Fibroblast of skin of right biceps (primary cell): Measurements from ENCODE around the gene CNRIP1.

Experiments
- DNase-seq: peaks from one replicate; pipeline ENCODE4 v3.0.0-alpha.2; 2013

Gene CNRIP1

GRCh38 chr2:68291314-68291713 lies 28.4 kb downstream of the CNRIP1 start:
- no peak for DNase-seq

- no peak for DNase-seq
These were observed 28.8 kb downstream of the CNRIP1 start for GRCh38 chr2:68290901-68291300.

- peak; percentile 51 for DNase-seq
These were observed 31.9 kb downstream of the CNRIP1 start for GRCh38 chr2:68287580-68288441.

- peak; percentile 55 for DNase-seq
These were observed 34.9 kb downstream of the CNRIP1 start for GRCh38 chr2:68284896-68285295.

- DNase-seq = no peak
These were observed 36.3 kb downstream of the CNRIP1 start for GRCh38 chr2:68283419-68283812.

GRCh38 chr2:68282811-68283418 lies 36.8 kb downstream of the CNRIP1 start:
- peak; percentile 43 for DNase-seq

GRCh38 chr2:68280796-68281195 lies 39.0 kb downstream of the CNRIP1 start:
- no peak for DNase-seq

- no peak for DNase-seq
These were observed 39.4 kb downstream of the CNRIP1 start for GRCh38 chr2:68280348-68280747.

- no peak for DNase-seq
These were observed 40.1 kb downstream of the CNRIP1 start for GRCh38 chr2:68279691-68280090.

- DNase-seq = no peak
These were observed 41.6 kb downstream of the CNRIP1 start for GRCh38 chr2:68278169-68278568.

- no peak for DNase-seq
These were observed 45.7 kb downstream of the CNRIP1 start for GRCh38 chr2:68274022-68274421.

GRCh38 chr2:68272246-68272994 lies 47.3 kb downstream of the CNRIP1 start:
- no peak for DNase-seq

- no peak for DNase-seq
These were observed 53.1 kb downstream of the CNRIP1 start for GRCh38 chr2:68266655-68267054.

GRCh38 chr2:68263632-68264031 lies 56.1 kb downstream of the CNRIP1 start:
- no peak for DNase-seq

- peak; percentile 35 for DNase-seq
These were observed 60.9 kb downstream of the CNRIP1 start for GRCh38 chr2:68258851-68259250.

- peak; percentile 59 for DNase-seq
These were observed 63.7 kb downstream of the CNRIP1 start for GRCh38 chr2:68256093-68256450.

- DNase-seq = no peak
These were observed 66.3 kb downstream of the CNRIP1 start for GRCh38 chr2:68253219-68254068.

- DNase-seq = peak; percentile 97
These were observed 67.1 kb downstream of the CNRIP1 start, which contains the start of gene PPP3R1 for GRCh38 chr2:68252400-68253218. Gene PPP3R1 (minus strand): TSS chr2:68252532. CDS start chr2:68252127, 405 bp downstream.

GRCh38 chr2:68251855-68252399 lies 67.8 kb downstream of the CNRIP1 start:
- no peak for DNase-seq

- peak; percentile 77 for DNase-seq
These were observed 68.4 kb downstream of the CNRIP1 start for GRCh38 chr2:68251187-68251854.

GRCh38 chr2:68250652-68251186 lies 69.0 kb downstream of the CNRIP1 start:
- no peak for DNase-seq
